Kidney (tissue), 14 donors: Measurements from ENCODE around the gene SIGMAR1. TPM values are rescaled to one million over a fixed set of nuclear protein-coding genes. Genes with fewer than 3 reads are reported as not detected.

Experiments used
- DNase-seq, 5 donors: peaks; one replicate each; pipeline ENCODE4 v3.0.0-alpha.2; 2013 to 2020
- FAIRE-seq: peaks from 2 replicates; lab custom pipeline; 2012; peaks lifted over from hg19 to GRCh38; lab: Jason Lieb, UNC
- H3K27ac ChIP-seq, 2 donors: one replicate each; pipeline ENCODE4 v1.7.0; 2013; ENCODE audit warnings: low read depth in 2 of 2, low read length in 2 of 2, inconsistent platforms in 1 of 2
- H3K27me3 ChIP-seq: one replicate; pipeline ENCODE4 v1.7.1; 2013; ENCODE audit warnings: low read length, inconsistent platforms; ENCODE audit not compliant: control insufficient read depth, insufficient read depth
- H3K36me3 ChIP-seq, 3 donors: one replicate each; pipeline versions ENCODE4 v1.7.0 to v1.7.1; 2013; ENCODE audit warnings: low read length in 3 of 3, control low read depth in 1 of 3, inconsistent platforms in 1 of 3; ENCODE audit not compliant: insufficient read depth in 3 of 3, control insufficient read depth in 2 of 3
- H3K4me1 ChIP-seq, 3 donors: one replicate each; pipeline versions ENCODE4 v1.7.0 to v1.7.1; 2013; ENCODE audit warnings: low read length in 3 of 3, inconsistent platforms in 1 of 3, low read depth in 1 of 3; ENCODE audit not compliant: control insufficient read depth in 2 of 3, insufficient read depth in 2 of 3
- H3K4me3 ChIP-seq, 3 donors: one replicate each; pipeline versions ENCODE4 v1.7.0 to v1.8.1; 2013; ENCODE audit warnings: low read length in 3 of 3, control low read depth in 1 of 3, inconsistent platforms in 1 of 3
- H3K9ac ChIP-seq, 3 donors: one replicate each; pipeline versions ENCODE4 v1.7.0 to v1.7.1; 2013; ENCODE audit warnings: low read length in 3 of 3, control low read depth in 1 of 3, inconsistent platforms in 1 of 3
- H3K9me3 ChIP-seq, 3 donors: one replicate each; pipeline versions ENCODE4 v1.7.0 to v1.7.1; 2013; ENCODE audit warnings: low read length in 3 of 3, control low read depth in 1 of 3, inconsistent platforms in 1 of 3; ENCODE audit not compliant: control insufficient read depth in 2 of 3, insufficient read depth in 1 of 3
- CTCF ChIP-seq: IDR thresholded peaks from 3 replicates; pipeline ENCODE4 v1.5.1; 2012; ENCODE audit warnings: mild to moderate bottlenecking, moderate library complexity, borderline replicate concordance; ENCODE audit not compliant: insufficient read depth; ENCODE audit errors: extremely low read depth
- intact Hi-C: fragments of 100-400 bp; cut with DNase I; formaldehyde crosslinking; loops from one replicate; pipeline ENCODE4 v1.11.1; 2022
- polyA plus RNA-seq: library from polyadenylated mRNA; stranded (reverse); fragments of 350-450 nt; fragmentation: Illumina TruSeq; extraction: RNeasy Lipid Tissue Mini Kit (QIAGEN cat#74804); gene quantifications from one replicate; pipeline ENCODE4 v1.2.3, GENCODE V29; 2014; ENCODE audit warnings: low read depth, low replicate concordance; ENCODE audit not compliant: insufficient read depth
- total RNA-seq: library from RNA; stranded (reverse); fragmentation: NEBNext Ultra II Directional; extraction: Animal tissue kit (Norgen Biotek cat#: 25700); gene quantifications from one replicate; pipeline ENCODE4 v1.2.1, GENCODE V29; 2021
- donor health status: control.
- donor health status: control.
- donor health status: control.
- donor health status: control.
- donor health status: control.
- donor health status: DM: yes; HTN: yes; CAD: no.
- donor health status: Normal renal cell carcinoma (clear cell type).

The SIGMAR1 gene
- total and polyA plus RNA-seq, 2 donors from 2014 or later: 40.6 to 43.3 TPM

DNA sequence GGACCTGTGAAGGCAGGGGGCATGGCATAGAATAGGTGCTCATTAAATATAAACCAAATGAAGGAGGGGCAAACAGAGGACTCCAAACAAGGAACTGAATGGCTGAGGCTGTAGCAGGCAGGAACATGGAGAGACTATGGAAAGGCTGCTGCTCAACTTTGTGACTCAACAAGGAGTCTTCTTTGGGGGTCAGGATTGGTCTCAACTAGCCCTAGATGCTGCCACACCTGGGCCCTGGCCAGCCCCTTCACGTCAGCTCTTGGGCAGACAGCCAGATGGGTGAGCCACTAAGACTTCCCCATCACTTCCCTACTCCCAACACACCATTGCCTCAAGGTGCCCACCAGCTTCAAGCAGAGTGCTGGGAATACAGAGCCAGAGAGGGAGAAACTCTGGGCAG lies 36.7 kb downstream of the SIGMAR1 start:
- no peak for FAIRE-seq
- DNase-seq: no peak
- intact Hi-C loops: no loop called here
- H3K4me1 ChIP-seq: no peaks in the 10 kb centered on the region
- H3K27ac ChIP-seq: no peak overlapping the region
- H3K9me3 ChIP-seq: no peaks in the 10 kb centered on the region
- no peaks in the 10 kb centered on the region for H3K27me3 ChIP-seq
- no peak for TF ChIP-seq CTCF
- no peak overlapping the region for H3K4me3 ChIP-seq
- H3K36me3 ChIP-seq: no peaks in the 10 kb centered on the region
- no peak overlapping the region for H3K9ac ChIP-seq

GRCh38 chr9:34599546-34599945 lies 38.0 kb downstream of the SIGMAR1 start:
- Histone ChIP-seq H3K9ac (no peak overlapping the region), H3K4me1 (no peaks in the 10 kb centered on the region), H3K4me3 (no peak overlapping the region), H3K27ac (no peak overlapping the region), H3K9me3 (no peaks in the 10 kb centered on the region), H3K36me3 (no peaks in the 10 kb centered on the region), H3K27me3 (no peaks in the 10 kb centered on the region)
- TF ChIP-seq CTCF: no peak
- intact Hi-C loops: loop anchor here (10.0 kb wide), 1 partner anchor 185 kb away; no protein-coding TSS in a partner anchor
- DNase-seq (no peak), FAIRE-seq (no peak)

DNA sequence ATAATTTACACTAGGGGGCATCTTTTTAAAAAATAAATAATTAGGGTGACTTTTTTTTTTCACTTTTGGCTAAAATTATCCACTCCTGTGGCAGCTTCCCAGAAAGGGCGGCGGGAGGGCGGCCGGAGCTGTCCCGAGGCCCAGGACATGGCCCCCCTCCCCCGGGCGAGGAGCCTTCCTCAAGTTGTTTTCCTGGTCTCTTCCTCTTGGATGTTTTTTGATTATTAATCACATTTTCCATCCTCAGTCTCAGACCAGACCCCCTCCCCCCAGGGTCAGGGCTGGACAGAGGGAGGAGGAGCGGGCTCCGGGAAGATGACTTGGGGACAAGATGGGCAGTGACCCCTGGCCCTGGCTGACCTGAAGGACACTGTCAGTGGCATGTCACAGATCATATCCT lies 43.4 kb downstream of the SIGMAR1 start:
- no peak for FAIRE-seq
- intact Hi-C loops: loop anchor here (5.0 to 10.0 kb wide), 2 partner anchors 47 to 179 kb away; no protein-coding TSS in a partner anchor
- Histone ChIP-seq H3K27me3 (peaks cover 3% of the 10 kb centered on the region), H3K9ac (no peak overlapping the region), H3K27ac (no peak overlapping the region), H3K36me3 (no peaks in the 10 kb centered on the region), H3K4me3 (no peak overlapping the region), H3K4me1 (peaks cover 0 to 4% (median 0%) of the 10 kb centered on the region in 3 donors), H3K9me3 (no peaks in the 10 kb centered on the region)
- DNase-seq: peak in 1 of 5 donors; percentile 87
- TF ChIP-seq CTCF: no peak
